PC-9 (cell line): ENCODE data around the gene KBTBD4. TPM values are rescaled to one million over a fixed set of nuclear protein-coding genes. Genes with fewer than 3 reads are reported as not detected.
A peak's percentile ranks its signal among the peaks of the same experiment; 100 is the strongest.
"Not testable (repeated sequence)": the region's sequence is repeated elsewhere in the genome, so short reads cannot be mapped to it uniquely, and the experiment has no call there.

Experiments
- BruUV-seq: library from RNA; stranded (reverse); fragments of 400-500 nt; replicated peaks from 2 replicates; lab custom pipeline; 2021; lab: Mats Ljungman, UMichigan
- CTCF ChIA-PET: fragments of 300-600 bp; sonication (Branson Sonifier 250); formaldehyde crosslinking; loops from one replicate; lab custom pipeline; 2022; ENCODE audit warnings: antibody characterized with exemption; lab: Charles Lee
- POLR2A ChIA-PET: fragments of 300-600 bp; sonication (Branson Sonifier 250); formaldehyde crosslinking; loops from one replicate; lab custom pipeline; 2022; ENCODE audit warnings: antibody characterized with exemption; ENCODE audit not compliant: unreplicated experiment; lab: Charles Lee
- DNase-seq, 2 experiments: peaks; one replicate each; pipeline versions ENCODE4 v3.0.0 to v3.0.0-alpha.2; 2015 to 2022; ENCODE audit warnings: mixed read lengths in 1 of 2
- H2AFZ ChIP-seq: fragments of 200-600 bp; sonication (generic); 2 replicates; pipeline ENCODE4 v1.8.1; 2017; ENCODE audit warnings: antibody characterized with exemption
- H3F3A ChIP-seq: fragments of 200-600 bp; sonication (generic); 2 replicates; pipeline ENCODE4 v1.8.1; 2017; ENCODE audit warnings: antibody characterized with exemption, mild to moderate bottlenecking, low read depth; ENCODE audit not compliant: insufficient read depth
- H3K27ac ChIP-seq: fragments of 200-600 bp; sonication (generic); 2 replicates; pipeline ENCODE4 v1.6.1; 2016; ENCODE audit warnings: mixed run types
- H3K27me3 ChIP-seq: fragments of 200-600 bp; sonication (generic); 2 replicates; pipeline ENCODE4 v1.6.1; 2016; ENCODE audit warnings: low read depth, mixed run types; ENCODE audit not compliant: insufficient read depth
- H3K36me3 ChIP-seq: fragments of 200-600 bp; sonication (generic); 2 replicates; pipeline ENCODE4 v1.6.1; 2016; ENCODE audit warnings: low read depth, mixed run types
- H3K4me1 ChIP-seq: fragments of 200-600 bp; sonication (generic); replicated peaks from 2 replicates; pipeline ENCODE4 v1.6.1; 2016; ENCODE audit warnings: mixed run types; ENCODE audit not compliant: insufficient read depth
- H3K4me2 ChIP-seq: fragments of 200-600 bp; sonication (generic); 2 replicates; pipeline ENCODE4 v1.6.1; 2017; ENCODE audit warnings: mixed run types
- H3K4me3 ChIP-seq: fragments of 200-600 bp; sonication (generic); 2 replicates; pipeline ENCODE4 v1.6.1; 2016; ENCODE audit warnings: mixed run types
- H3K79me2 ChIP-seq: fragments of 200-600 bp; sonication (generic); 2 replicates; pipeline ENCODE4 v1.6.1; 2017; ENCODE audit warnings: low read depth, mixed run types
- H3K9me2 ChIP-seq: fragments of 200-600 bp; sonication (generic); 2 replicates; pipeline ENCODE4 v1.8.1; 2017; ENCODE audit warnings: mild to moderate bottlenecking; ENCODE audit not compliant: insufficient read depth
- H3K9me3 ChIP-seq: fragments of 200-600 bp; sonication (generic); 2 replicates; pipeline ENCODE4 v1.8.1; 2016; ENCODE audit warnings: low read depth; ENCODE audit not compliant: insufficient read depth
- H4K20me1 ChIP-seq: fragments of 200-600 bp; sonication (generic); 2 replicates; pipeline ENCODE4 v1.8.1; 2017; ENCODE audit not compliant: insufficient read depth
- EZH2 ChIP-seq: fragments of 200-600 bp; sonication (generic); IDR thresholded peaks from 2 replicates; pipeline ENCODE4 v1.8.0; 2017; ENCODE audit warnings: antibody characterized with exemption, low read depth
- intact Hi-C: fragments of 100-400 bp; cut with micrococcal nuclease; formaldehyde crosslinking; loops from one replicate; pipeline ENCODE4 v1.10.0; 2022; ENCODE audit not compliant: unreplicated experiment
- total RNA-seq: library from RNA; stranded (reverse); gene quantifications from 2 replicates; pipeline ENCODE4 v1.2.3, GENCODE V29; 2021
- TF ChIP-seq, protein P1 (sequence below): fragments of 200-600 bp; sonication (generic); conservative IDR thresholded peaks from 2 replicates; pipeline ENCODE4 v1.6.1; 2017; ENCODE audit warnings: mixed run types, antibody characterized with exemption, mild to moderate bottlenecking, moderate library complexity

KBTBD4 gene
- total RNA-seq, 1 experiment from 2014 or later: 20.3 TPM

DNA sequence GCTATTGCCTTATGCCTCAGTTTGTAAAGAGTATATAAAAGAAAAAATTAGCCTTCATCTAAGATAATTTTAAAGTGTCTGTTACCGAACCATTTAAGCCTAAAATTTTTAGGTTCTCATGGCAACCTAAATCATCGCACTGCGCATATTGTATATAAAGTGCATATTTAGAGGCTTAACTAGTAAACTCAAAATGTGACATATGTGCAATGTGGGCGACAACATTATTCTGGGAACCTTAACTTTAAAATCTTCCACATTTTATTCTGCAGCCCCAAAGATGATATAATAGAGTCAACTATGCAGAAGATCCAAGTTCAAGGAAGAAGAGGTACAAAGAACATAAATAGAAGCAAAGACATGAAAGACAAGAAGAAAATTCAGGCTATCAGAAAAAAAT lies 48.8 kb downstream of the KBTBD4 start:
- H3K4me1 ChIP-seq: peaks cover 7% of the 10 kb centered on the region
- no peaks in the 10 kb centered on the region for H3K27me3 ChIP-seq
- peaks cover 43% of the 10 kb centered on the region; the same call in 1 of the 2 replicates for H3F3A ChIP-seq
- H4K20me1 ChIP-seq: peaks cover 100% of the 10 kb centered on the region
- H3K4me2 ChIP-seq: no peak overlapping the region
- no peaks in the 10 kb centered on the region for H3K9me3 ChIP-seq
- no peak for TF ChIP-seq EZH2
- TF ChIP-seq, protein P1, sequence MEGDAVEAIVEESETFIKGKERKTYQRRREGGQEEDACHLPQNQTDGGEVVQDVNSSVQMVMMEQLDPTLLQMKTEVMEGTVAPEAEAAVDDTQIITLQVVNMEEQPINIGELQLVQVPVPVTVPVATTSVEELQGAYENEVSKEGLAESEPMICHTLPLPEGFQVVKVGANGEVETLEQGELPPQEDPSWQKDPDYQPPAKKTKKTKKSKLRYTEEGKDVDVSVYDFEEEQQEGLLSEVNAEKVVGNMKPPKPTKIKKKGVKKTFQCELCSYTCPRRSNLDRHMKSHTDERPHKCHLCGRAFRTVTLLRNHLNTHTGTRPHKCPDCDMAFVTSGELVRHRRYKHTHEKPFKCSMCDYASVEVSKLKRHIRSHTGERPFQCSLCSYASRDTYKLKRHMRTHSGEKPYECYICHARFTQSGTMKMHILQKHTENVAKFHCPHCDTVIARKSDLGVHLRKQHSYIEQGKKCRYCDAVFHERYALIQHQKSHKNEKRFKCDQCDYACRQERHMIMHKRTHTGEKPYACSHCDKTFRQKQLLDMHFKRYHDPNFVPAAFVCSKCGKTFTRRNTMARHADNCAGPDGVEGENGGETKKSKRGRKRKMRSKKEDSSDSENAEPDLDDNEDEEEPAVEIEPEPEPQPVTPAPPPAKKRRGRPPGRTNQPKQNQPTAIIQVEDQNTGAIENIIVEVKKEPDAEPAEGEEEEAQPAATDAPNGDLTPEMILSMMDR: no peak
- no TSS peak for BruUV-seq
- H3K4me3 ChIP-seq: no peak overlapping the region
- intact Hi-C loops: no loop called here
- POLR2A ChIA-PET: no interaction called here
- H2AFZ ChIP-seq: no peak overlapping the region
- H3K36me3 ChIP-seq: 0 out of 2 replicates have a peak, but pooled peaks cover 5% of the 10 kb centered on the region
- DNase-seq: no peak
- peaks cover 100% of the 10 kb centered on the region for H3K79me2 ChIP-seq
- no peak overlapping the region for H3K27ac ChIP-seq
- no peaks in the 10 kb centered on the region for H3K9me2 ChIP-seq
- CTCF ChIA-PET: no interaction called here

GRCh38 chr11:47527186-47527585 lies 51.6 kb downstream of the KBTBD4 start:
- POLR2A ChIA-PET: no interaction called here

DNA sequence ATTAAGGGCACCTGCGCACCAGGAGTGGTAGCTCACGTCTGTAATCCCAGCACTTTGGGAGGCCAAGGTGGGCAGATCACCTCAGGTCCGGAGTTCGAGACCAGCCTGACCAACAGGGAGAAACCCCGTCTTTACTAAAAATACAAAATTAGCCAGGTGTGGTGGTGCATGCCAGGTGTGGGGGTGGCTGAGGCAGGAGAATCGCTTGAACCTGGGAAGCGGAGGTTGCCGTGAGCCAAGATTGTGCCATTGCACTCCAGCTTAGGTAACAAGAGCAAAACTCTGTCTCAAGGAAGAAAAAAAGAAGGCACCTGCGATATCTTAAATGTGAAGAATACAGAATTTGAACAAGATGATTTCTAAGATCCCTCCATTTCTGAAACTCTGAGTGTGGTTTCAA lies 52.7 kb downstream of the KBTBD4 start:
- Histone ChIP-seq H3K4me1 (peaks cover 30% of the 10 kb centered on the region), H4K20me1 (peaks cover 100% of the 10 kb centered on the region), H3F3A (peaks cover 56% of the 10 kb centered on the region), H3K79me2 (peaks cover 100% of the 10 kb centered on the region)
- H2AFZ ChIP-seq, H3K4me3 ChIP-seq, BruUV-seq, H3K9me3 ChIP-seq, H3K36me3 ChIP-seq, H3K27ac ChIP-seq, CTCF ChIA-PET, POLR2A ChIA-PET, H3K9me2 ChIP-seq, H3K27me3 ChIP-seq, intact Hi-C loops, DNase-seq, H3K4me2 ChIP-seq: not testable (repeated sequence)

More at GRCh38 chr11:47527186-47527585, 51.6 kb downstream of the KBTBD4 start:
- CTCF ChIA-PET: no interaction called here
- Histone ChIP-seq H3K79me2 (peaks cover 100% of the 10 kb centered on the region), H3K9me3 (no peaks in the 10 kb centered on the region), H3K27ac (peak overlapping the region; percentile 29; the same call in 1 of the 2 replicates), H3K4me2 (no peak overlapping the region), H4K20me1 (peaks cover 100% of the 10 kb centered on the region), H3K36me3 (0 out of 2 replicates have a peak, but pooled peaks cover 5% of the 10 kb centered on the region), H3K4me3 (no peak overlapping the region), H3K27me3 (no peaks in the 10 kb centered on the region), H2AFZ (no peak overlapping the region), H3K9me2 (no peaks in the 10 kb centered on the region), H3K4me1 (peaks cover 30% of the 10 kb centered on the region), H3F3A (peaks cover 51% of the 10 kb centered on the region)
- intact Hi-C loops: no loop called here
- no peak for TF ChIP-seq EZH2
- TF ChIP-seq, protein P1: no peak
- DNase-seq: no peak
- BruUV-seq: no TSS peak
